Adipose tissue (tissue), 3 donors: ENCODE data around the gene NHLH1. TPM values are rescaled to one million over a fixed set of nuclear protein-coding genes. Genes with fewer than 3 reads are reported as not detected.

ENCODE experiments used
- H3K27ac ChIP-seq: one replicate; pipeline ENCODE4 v1.5.1; 2013; ENCODE audit warnings: low read depth, low read length
- WGBS, 3 donors: extraction: QIAGEN DNeasy Blood & Tissue Kit; methylation state at CpG; one replicate each; pipeline ENCODE4 v1.1.7; 2013; 5-methylcytosine and 5-hydroxymethylcytosine counted together
- polyA plus RNA-seq, 3 donors: library from polyadenylated mRNA; stranded (reverse); fragments of 200-250 nt; gene quantifications; one replicate each; pipeline ENCODE4 v1.2.3, GENCODE V29; 2013
- donor health status: healthy with polysubstance abuse.
- donor health status: Bipolar disorder and iron deficiency.
- donor health status: healthy.

The NHLH1 gene
- polyA plus RNA-seq, 3 donors, result 0.07 to 0.21 TPM; not detected in 1

DNA sequence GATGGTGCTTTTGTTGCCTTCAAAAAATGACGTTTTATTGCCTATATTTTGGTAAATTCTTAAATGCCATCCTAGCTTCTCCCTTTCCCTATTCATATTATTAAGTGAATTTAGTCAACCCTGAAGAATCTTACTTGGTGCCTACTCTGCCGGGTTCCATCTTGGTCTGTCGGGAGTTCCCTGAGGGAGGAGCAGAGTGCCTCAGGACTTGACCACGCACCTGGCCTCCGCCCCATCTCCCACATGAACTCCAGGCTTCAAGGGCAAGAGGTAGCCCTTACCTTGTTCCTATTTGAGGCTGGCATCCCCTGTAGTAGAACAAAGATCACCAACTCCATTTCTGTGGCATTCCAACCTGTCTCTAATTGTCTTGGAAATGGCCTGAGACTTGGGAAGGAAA is 55.0 kb downstream of the NHLH1 start:
- no peak overlapping the region for H3K27ac ChIP-seq
- 85 to 92% (median 91%) methylated on average over 5 of the region's 5 CpGs for WGBS, 3 donors

Other genes starting within 250 kb of the NHLH1 start
- under 1 TPM; 0.13 to 0.56 (median 0.54) TPM for gene ATP1A4, start 215.5 kb upstream of the NHLH1 start, polyA plus RNA-seq
- gene CASQ1, start 176.5 kb upstream of the NHLH1 start, polyA plus RNA-seq, result under 1 TPM in 2 of 3 donors, not detected in 1; 0.13 to 0.35 TPM
- 100 to 1,000 TPM in 2 of 3 donors, 10 to 100 TPM in 1; 54.6 to 289 (median 276) TPM for gene PEA15, start 161.7 kb upstream of the NHLH1 start, polyA plus RNA-seq
- gene DCAF8, start 104.5 kb upstream of the NHLH1 start, polyA plus RNA-seq, result 100 to 1,000 TPM in 1 of 3 donors, 10 to 100 TPM in 2; 61.8 to 105 (median 74.6) TPM
- 100 to 1,000 TPM in 1 of 3 donors, 10 to 100 TPM in 2; 24.7 to 135 (median 56.0) TPM for gene PEX19, start 81.9 kb upstream of the NHLH1 start, polyA plus RNA-seq
- gene COPA, start 23.8 kb upstream of the NHLH1 start, polyA plus RNA-seq, result 10 to 100 TPM; 47.4 to 86.6 (median 75.8) TPM
- gene NCSTN, start 23.7 kb upstream of the NHLH1 start, polyA plus RNA-seq, result 10 to 100 TPM; 31.7 to 63.2 (median 45.5) TPM
- 1 to 10 TPM in 2 of 3 donors, under 1 TPM in 1; 0.58 to 1.9 (median 1.2) TPM for gene VANGL2, start 33.5 kb downstream of the NHLH1 start, polyA plus RNA-seq
- under 1 TPM; 0.22 to 0.73 (median 0.48) TPM for gene SLAMF6, start 156.2 kb downstream of the NHLH1 start, polyA plus RNA-seq
- 1 to 10 TPM in 2 of 3 donors, under 1 TPM in 1; 0.40 to 1.4 (median 1.0) TPM for gene CD84, start 212.4 kb downstream of the NHLH1 start, polyA plus RNA-seq